Neural cell (in vitro differentiated cells): ENCODE results near the gene MED14. TPM values are rescaled to one million over a fixed set of nuclear protein-coding genes. Genes with fewer than 3 reads are reported as not detected.

Source experiments
- H2AFZ ChIP-seq: fragments of 200-600, 300-800 bp; sonication (generic), shearing (Covaris generic); 2 replicates; pipeline ENCODE4 v1.6.0; 2014; ENCODE audit warnings: low read depth, mild to moderate bottlenecking, antibody characterized with exemption, low read length, moderate library complexity
- H3F3A ChIP-seq: fragments of 200-600 bp; shearing (Covaris generic); 2 replicates; pipeline ENCODE4 v1.6.1; 2016; ENCODE audit warnings: mild to moderate bottlenecking, moderate library complexity, mixed read lengths, antibody characterized with exemption, low read length; ENCODE audit not compliant: insufficient read depth, poor library complexity, severe bottlenecking
- H3K27ac ChIP-seq: fragments of 200-600, 300-800 bp; sonication (generic), shearing (Covaris generic); 2 replicates; pipeline ENCODE4 v1.5.1; 2014; ENCODE audit warnings: mild to moderate bottlenecking, low read length, moderate library complexity
- H3K27me3 ChIP-seq: fragments of 300-800, 200-600 bp; sonication (generic), shearing (Covaris generic); 2 replicates; pipeline ENCODE4 v1.6.0; 2014; ENCODE audit warnings: mild to moderate bottlenecking, low read depth, low read length, moderate library complexity; ENCODE audit not compliant: insufficient read depth
- H3K36me3 ChIP-seq: fragments of 300-800, 200-600 bp; sonication (generic), shearing (Covaris generic); 2 replicates; pipeline ENCODE4 v1.5.1; 2014; ENCODE audit warnings: mild to moderate bottlenecking, antibody characterized with exemption, low read length, moderate library complexity; ENCODE audit not compliant: insufficient read depth
- H3K4me2 ChIP-seq: fragments of 300-800, 200-600 bp; sonication (generic), shearing (Covaris generic); 2 replicates; pipeline ENCODE4 v1.6.0; 2014; ENCODE audit warnings: mild to moderate bottlenecking, low read length
- H3K4me3 ChIP-seq: fragments of 300-800, 200-600 bp; sonication (generic), shearing (Covaris generic); 2 replicates; pipeline ENCODE4 v1.5.1; 2014; ENCODE audit warnings: mild to moderate bottlenecking, low read length, moderate library complexity
- H3K79me2 ChIP-seq: fragments of 200-600 bp; shearing (Covaris generic); replicated peaks from 2 replicates; pipeline ENCODE4 v1.6.0; 2014; ENCODE audit warnings: mild to moderate bottlenecking, low read length, moderate library complexity; ENCODE audit not compliant: insufficient read depth
- H3K9ac ChIP-seq: fragments of 300-800, 200-600 bp; sonication (generic), shearing (Covaris generic); 2 replicates; pipeline ENCODE4 v1.6.1; 2016; ENCODE audit warnings: mild to moderate bottlenecking, low read length, mixed read lengths
- H3K9me2 ChIP-seq: fragments of 200-600 bp; shearing (Covaris generic); 2 replicates; pipeline ENCODE4 v1.6.1; 2016; ENCODE audit warnings: mild to moderate bottlenecking, low read length, mixed read lengths; ENCODE audit not compliant: insufficient read depth
- H3K9me3 ChIP-seq: fragments of 200-600, 300-800 bp; sonication (generic), shearing (Covaris generic); 2 replicates; pipeline ENCODE4 v1.6.1; 2016; ENCODE audit warnings: mild to moderate bottlenecking, mixed run types, low read length, moderate library complexity, mixed read lengths
- H4K20me1 ChIP-seq: fragments of 200-600 bp; shearing (Covaris generic); 2 replicates; pipeline ENCODE4 v1.6.1; 2016; ENCODE audit warnings: mild to moderate bottlenecking, mixed run types; ENCODE audit not compliant: insufficient read depth
- EP300 ChIP-seq: fragments of 450-650 bp; conservative IDR thresholded peaks from 2 replicates; pipeline ENCODE4 v1.6.1; 2014; ENCODE audit warnings: antibody characterized with exemption, mild to moderate bottlenecking, moderate library complexity; ENCODE audit not compliant: poor library complexity, severe bottlenecking
- EZH2 ChIP-seq: fragments of 200-600, 300-800 bp; shearing (Covaris generic), sonication (generic); IDR thresholded peaks from 2 replicates; pipeline ENCODE4 v1.6.1; 2014; ENCODE audit warnings: antibody characterized with exemption, low read length, borderline replicate concordance, mild to moderate bottlenecking; ENCODE audit not compliant: insufficient read depth, poor library complexity, severe bottlenecking
- MXI1 ChIP-seq: fragments of 450-650 bp; conservative IDR thresholded peaks from 2 replicates; pipeline ENCODE4 v1.6.1; 2014; ENCODE audit warnings: antibody characterized with exemption, mild to moderate bottlenecking; ENCODE audit not compliant: poor library complexity, severe bottlenecking
- POLR2AphosphoS5 ChIP-seq: IDR thresholded peaks from 2 replicates; pipeline ENCODE4 v1.6.1; 2012
- RAD21 ChIP-seq: fragments of 450-650 bp; conservative IDR thresholded peaks from 2 replicates; pipeline ENCODE4 v1.6.1; 2014; ENCODE audit warnings: antibody characterized with exemption, mild to moderate bottlenecking, moderate library complexity
- REST ChIP-seq: IDR thresholded peaks from 2 replicates; pipeline ENCODE4 v1.6.1; 2012; ENCODE audit warnings: borderline replicate concordance
- SMC3 ChIP-seq: fragments of 450-650 bp; conservative IDR thresholded peaks from 2 replicates; pipeline ENCODE4 v1.6.1; 2014; ENCODE audit warnings: antibody characterized with exemption, mild to moderate bottlenecking, moderate library complexity; ENCODE audit not compliant: poor library complexity
- TAF1 ChIP-seq: IDR thresholded peaks from 2 replicates; pipeline ENCODE4 v1.6.1; 2012; ENCODE audit warnings: low read depth
- polyA plus RNA-seq: library from polyadenylated mRNA; depleted of rRNA; stranded (reverse); fragments of >200 nt; gene quantifications from 2 replicates; pipeline ENCODE4 v1.2.3, GENCODE V29; 2014
- TF ChIP-seq, protein P1 (sequence below): fragments of 450-650 bp; IDR thresholded peaks from 2 replicates; pipeline ENCODE4 v1.5.1; 2014; ENCODE audit warnings: antibody characterized with exemption, mild to moderate bottlenecking, moderate library complexity; ENCODE audit not compliant: poor library complexity, severe bottlenecking

Gene MED14
- polyA plus RNA-seq, 1 donor from 2014 or later: 22.4 TPM

DNA sequence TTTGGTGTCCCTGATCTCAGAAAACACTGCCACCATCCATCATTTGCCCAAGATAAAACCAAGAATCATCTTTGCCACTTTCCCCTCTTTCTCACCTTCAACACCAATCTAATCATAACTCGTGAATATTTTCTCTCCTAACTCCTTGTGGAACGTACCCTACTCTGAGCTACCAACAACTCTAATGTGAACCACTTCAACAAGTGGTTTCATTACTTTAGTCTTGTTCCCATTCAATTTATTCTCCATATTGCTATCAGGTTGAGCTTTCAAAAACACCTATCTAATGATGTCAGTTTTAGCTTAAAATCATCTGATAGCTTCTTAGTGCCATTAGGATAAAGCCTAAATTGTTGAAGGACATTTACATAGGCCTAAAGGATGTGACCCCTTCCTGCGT, 48.2 kb downstream of the MED14 start:
- no peak overlapping the region for H3K4me3 ChIP-seq
- H3K9me3 ChIP-seq: no peaks in the 10 kb centered on the region
- H4K20me1 ChIP-seq: no peaks in the 10 kb centered on the region
- no peaks in the 10 kb centered on the region for H3K79me2 ChIP-seq
- no peaks in the 10 kb centered on the region for H3F3A ChIP-seq
- H2AFZ ChIP-seq: no peak overlapping the region
- no peaks in the 10 kb centered on the region for H3K27me3 ChIP-seq
- no peak overlapping the region for H3K4me2 ChIP-seq
- no peak for TF ChIP-seq SMC3
- no peak for TF ChIP-seq EZH2
- no peak for TF ChIP-seq REST
- no peak for TF ChIP-seq TAF1
- no peak for TF ChIP-seq POLR2AphosphoS5
- TF ChIP-seq EP300: no peak
- no peak for TF ChIP-seq RAD21
- TF ChIP-seq MXI1: no peak
- TF ChIP-seq, protein P1, sequence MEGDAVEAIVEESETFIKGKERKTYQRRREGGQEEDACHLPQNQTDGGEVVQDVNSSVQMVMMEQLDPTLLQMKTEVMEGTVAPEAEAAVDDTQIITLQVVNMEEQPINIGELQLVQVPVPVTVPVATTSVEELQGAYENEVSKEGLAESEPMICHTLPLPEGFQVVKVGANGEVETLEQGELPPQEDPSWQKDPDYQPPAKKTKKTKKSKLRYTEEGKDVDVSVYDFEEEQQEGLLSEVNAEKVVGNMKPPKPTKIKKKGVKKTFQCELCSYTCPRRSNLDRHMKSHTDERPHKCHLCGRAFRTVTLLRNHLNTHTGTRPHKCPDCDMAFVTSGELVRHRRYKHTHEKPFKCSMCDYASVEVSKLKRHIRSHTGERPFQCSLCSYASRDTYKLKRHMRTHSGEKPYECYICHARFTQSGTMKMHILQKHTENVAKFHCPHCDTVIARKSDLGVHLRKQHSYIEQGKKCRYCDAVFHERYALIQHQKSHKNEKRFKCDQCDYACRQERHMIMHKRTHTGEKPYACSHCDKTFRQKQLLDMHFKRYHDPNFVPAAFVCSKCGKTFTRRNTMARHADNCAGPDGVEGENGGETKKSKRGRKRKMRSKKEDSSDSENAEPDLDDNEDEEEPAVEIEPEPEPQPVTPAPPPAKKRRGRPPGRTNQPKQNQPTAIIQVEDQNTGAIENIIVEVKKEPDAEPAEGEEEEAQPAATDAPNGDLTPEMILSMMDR: no peak
- H3K36me3 ChIP-seq: no peaks in the 10 kb centered on the region
- H3K9ac ChIP-seq: no peak overlapping the region
- H3K9me2 ChIP-seq: no peaks in the 10 kb centered on the region
- H3K27ac ChIP-seq: no peak overlapping the region

DNA sequence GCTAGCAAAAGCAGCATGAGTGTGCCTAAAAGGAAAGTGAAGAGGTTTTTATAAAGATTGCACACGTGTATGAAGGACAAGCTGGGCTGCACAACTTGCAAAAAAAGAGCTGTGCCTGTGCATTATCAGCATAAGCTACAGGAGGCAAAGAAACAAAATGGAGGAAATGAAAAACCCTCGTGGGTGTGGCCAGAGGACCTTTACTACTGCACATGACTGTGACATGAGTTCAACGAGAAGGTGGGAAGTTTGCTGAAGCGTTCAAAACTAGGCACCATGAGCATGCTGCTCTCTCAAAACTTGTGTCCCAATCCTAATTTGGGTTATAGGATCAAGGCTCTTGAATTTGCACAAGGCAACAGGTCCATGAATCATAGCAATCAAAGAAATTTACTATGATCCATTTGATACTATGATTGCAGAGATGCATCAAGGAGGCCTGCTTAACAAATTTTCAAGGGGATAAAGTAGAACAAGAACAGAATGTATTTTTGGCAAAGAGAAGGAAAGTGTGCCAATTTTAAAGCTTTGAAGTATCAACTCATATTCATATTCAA, 49.9 kb downstream of the MED14 start:
- Histone ChIP-seq H3K4me3 (no peak overlapping the region), H3K27me3 (no peaks in the 10 kb centered on the region), H4K20me1 (no peaks in the 10 kb centered on the region), H2AFZ (no peak overlapping the region), H3K27ac (no peak overlapping the region), H3K4me2 (no peak overlapping the region), H3K36me3 (no peaks in the 10 kb centered on the region), H3F3A (no peaks in the 10 kb centered on the region), H3K9me3 (no peaks in the 10 kb centered on the region), H3K9ac (no peak overlapping the region), H3K9me2 (no peaks in the 10 kb centered on the region), H3K79me2 (no peaks in the 10 kb centered on the region)
- TF ChIP-seq, protein P1: no peak
- TF ChIP-seq REST (no peak), TAF1 (no peak), EZH2 (no peak), RAD21 (no peak), POLR2AphosphoS5 (no peak), SMC3 (no peak), EP300 (no peak), MXI1 (no peak)
